NCI-H2107 (cell line): ENCODE measurements around the gene OLFM1.
"Not testable (repeated sequence)": the region's sequence is repeated elsewhere in the genome, so short reads cannot be mapped to it uniquely, and the experiment has no call there.

Experiments
- DNase-seq: peaks from one replicate; lab custom pipeline; 2025; lab: John Stamatoyannopoulos, UW

Gene OLFM1

DNA sequence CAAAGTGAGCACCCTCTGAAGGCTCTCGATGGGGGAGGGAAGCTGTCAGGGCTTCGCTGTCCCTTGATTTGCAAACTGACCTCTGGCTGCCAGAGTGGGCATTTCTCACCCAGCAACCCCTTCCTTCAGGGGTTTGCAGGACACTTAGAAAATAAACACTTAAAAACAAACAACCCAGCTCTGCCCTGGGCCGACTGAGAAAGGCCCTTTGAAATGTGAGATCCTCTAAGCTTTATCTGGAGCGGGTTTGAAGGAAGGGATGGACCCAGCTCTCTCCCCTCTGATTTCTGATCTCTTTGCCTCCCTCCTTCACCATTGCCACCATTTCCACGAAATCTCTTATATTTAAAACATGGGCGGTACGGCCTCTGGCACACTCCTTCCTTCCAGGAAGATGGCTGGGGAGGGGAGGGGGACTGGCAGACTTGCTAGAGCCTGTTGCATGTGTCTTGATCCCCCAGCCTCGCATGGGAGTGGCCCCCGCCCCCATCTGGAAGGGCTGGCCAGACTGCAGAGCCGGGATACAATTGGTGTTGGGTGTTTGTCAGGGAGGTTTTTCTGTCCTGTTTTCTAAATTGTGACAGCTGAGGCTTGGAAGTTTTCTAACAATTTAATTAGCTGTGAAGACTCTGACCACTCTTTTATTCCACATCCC lies 20.2 kb downstream of the OLFM1 start:
- no peak for DNase-seq

DNA sequence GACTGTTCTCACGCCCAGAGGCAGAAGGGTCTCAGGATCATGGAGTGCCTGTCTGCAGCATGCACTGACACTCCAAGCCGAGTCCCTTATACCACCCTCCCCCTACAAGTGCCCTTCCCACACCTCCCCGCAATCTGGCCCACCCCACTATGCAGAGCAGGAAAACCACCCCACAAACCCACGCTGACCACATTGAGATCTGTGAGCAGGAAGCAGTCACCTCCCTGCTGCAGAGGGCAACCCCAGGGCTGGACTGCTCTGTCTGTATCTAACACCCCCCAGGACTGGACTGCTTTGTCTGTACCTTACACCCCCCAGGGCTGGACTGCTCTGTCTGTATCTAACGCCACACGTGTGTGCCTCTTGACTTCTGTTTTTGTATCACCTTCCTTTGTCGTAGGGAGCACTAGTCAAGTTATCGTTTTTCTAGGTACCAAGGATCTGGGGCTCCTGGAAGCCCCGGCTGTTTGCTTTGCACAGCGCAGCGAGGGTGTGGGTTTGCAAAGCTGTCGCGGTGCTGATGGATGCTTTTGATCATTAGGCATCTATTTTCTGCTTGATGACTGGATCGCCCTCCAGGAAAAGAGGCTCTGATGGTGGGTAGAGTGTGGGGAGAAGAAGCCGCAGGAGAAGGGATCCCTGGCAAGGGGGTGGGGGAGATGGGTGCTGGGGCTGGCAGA lies 21.5 kb downstream of the OLFM1 start:
- DNase-seq: no peak

GRCh38 chr9:135109650-135110049 lies 22.2 kb downstream of the OLFM1 start:
- no peak for DNase-seq

DNA sequence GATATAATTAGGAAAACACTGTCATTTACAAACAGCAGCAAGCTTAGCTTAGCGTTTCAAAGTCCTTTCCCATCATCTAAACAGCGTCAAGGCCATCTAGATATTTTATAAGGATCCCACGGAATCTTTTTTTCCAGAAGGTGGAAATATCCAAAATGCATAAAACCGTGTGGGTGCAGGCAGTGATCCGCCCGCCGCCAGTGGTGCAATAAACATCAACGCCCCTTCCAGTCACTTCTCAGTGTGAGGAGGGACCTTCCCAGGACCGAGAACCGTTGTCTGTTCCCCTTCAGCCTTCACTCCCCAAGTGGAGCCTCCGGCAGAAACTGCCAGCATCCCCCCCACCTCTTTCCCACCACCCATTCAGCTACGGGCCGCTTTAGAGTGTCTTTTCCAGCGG lies 22.9 kb downstream of the OLFM1 start:
- no peak for DNase-seq

DNA sequence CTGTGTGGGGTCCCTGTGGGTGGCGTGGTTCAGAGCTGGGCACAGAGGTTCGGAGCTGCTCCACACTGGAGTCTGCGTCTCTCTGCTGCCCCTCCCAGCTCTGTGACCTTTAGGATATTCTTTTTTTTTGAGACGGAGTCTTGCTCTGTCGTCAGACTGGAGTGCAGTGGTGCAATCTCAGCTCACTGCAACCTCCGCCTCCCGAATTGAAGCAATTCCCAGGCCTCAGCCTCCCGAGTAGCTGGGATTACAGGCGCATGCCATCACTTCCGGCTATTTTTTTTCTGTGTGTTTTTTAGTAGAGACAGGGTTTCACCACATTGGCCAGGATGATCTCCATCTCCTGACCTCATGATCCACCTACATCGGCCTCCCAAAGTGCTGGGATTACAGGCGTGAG lies 24.1 kb downstream of the OLFM1 start:
- not testable (repeated sequence) for DNase-seq

DNA sequence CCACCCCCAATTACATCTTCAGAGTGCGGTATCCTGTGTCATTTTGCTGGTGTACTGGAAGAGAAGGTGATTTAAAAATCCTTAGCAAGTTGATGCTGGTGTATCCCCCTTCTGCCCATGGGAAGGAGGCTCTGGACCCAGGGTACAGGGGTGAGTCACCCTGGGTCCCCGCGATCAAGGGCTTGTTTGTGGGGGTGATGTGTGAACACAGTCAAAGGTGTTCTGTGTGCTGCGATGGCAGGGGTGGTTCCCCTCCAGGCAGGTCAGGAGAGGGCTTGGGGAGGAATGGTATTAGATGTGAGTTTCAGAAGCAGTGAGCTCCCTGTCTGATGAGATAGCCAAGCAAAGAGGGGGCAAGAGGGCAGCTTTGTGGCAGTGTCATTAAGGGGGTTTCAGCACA lies 28.9 kb downstream of the OLFM1 start:
- DNase-seq: no peak

- DNase-seq: no peak
These were observed 29.4 kb downstream of the OLFM1 start for GRCh38 chr9:135116881-135117280.

DNA sequence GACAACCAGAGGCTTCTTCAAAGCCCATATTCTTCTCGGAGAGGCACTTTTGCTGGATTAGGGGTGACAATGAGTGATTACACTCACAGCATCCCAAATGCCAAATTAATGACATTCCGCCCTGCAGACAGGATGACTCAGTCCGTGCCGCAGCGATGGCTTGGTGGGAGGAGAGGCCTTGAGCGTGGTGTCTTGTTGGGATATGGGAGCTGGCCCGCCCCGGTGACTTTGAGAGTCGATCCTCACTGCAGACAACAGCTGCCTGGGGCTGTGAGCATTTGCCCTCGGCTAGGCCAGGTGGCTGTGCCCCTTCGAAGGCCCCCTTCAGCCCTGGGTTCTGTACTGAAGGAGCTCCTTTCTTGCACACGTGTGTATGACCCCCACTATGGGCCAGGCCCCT lies 29.8 kb downstream of the OLFM1 start:
- no peak for DNase-seq

- DNase-seq: no peak
These were observed 32.1 kb downstream of the OLFM1 start for GRCh38 chr9:135119496-135120064.

GRCh38 chr9:135120249-135120648 lies 32.8 kb downstream of the OLFM1 start:
- no peak for DNase-seq

DNA sequence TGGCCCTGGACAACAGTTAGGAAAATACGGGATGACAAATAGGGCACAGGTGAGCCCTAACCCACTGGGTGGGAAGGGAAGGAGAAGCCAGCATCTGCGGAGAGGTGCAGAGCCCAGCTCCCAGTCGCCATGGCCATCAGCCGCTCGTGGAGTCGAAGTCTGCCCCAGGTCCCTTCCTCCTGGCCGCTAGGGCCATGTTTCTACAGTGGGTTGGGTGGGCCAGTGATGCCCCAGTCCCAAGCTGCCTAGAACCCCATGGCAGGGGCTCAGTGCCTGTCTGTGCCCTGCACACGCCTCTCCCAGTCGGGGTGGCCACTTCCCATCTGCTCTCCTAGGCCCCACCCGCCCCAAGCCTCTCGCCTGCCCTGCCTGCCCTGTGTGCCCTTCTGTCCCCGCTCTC lies 34.8 kb downstream of the OLFM1 start:
- DNase-seq: no peak

GRCh38 chr9:135123126-135123772 lies 35.8 kb downstream of the OLFM1 start:
- DNase-seq: no peak

GRCh38 chr9:135123773-135124134 lies 36.3 kb downstream of the OLFM1 start:
- DNase-seq: no peak

- no peak for DNase-seq
These were observed 39.2 kb downstream of the OLFM1 start for GRCh38 chr9:135126451-135127187.

DNA sequence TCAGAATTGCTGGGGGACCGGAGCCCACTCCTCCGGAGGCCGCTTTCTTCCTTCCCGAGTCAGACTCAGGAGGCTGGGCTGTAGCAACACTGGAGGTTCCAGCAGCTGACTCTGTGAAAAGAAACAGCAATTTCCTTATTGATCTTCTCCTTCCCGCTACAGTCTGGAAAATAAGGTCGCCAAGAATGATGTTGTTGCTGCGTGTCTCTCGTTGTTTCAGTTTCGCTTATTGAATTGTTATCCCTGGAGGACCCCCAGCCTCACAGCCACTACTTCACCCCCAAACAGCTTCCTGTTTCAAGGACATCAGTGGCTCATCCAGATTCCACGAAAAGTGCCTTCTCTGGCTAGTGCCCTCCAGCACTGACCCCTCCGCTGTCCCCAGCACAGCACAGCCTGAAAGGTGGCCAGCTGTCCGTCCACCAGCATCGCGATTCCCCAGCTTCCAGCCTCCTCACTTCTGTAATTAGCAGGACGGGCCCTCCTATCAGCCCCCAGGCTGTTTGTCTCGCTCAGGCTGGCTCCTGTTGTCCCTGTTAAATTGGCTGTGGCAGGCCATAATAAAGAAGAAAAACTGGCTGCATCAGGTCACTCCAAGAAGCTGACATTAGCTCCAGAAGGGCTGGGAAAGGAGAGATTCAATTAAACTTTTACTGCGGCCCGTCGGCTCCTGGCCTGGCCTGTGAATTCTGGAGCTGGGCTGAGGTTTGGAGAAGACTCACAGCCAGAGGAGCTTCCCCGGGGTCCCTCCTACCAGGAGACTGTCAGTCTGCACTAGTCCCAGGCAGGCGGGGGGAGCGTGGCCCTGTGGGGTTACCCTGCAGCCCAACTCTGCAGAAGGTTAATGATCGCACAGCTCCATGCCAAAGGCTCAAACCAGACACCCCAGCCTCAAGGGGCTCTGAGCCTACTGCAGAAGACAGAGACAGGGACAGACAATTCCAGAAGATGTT lies 40.5 kb downstream of the OLFM1 start:
- no peak for DNase-seq

GRCh38 chr9:135129137-135129695 lies 41.7 kb downstream of the OLFM1 start:
- DNase-seq: no peak

- no peak for DNase-seq
These were observed 42.9 kb downstream of the OLFM1 start for GRCh38 chr9:135130207-135130976.

GRCh38 chr9:135131488-135131887 lies 44.0 kb downstream of the OLFM1 start:
- DNase-seq: no peak

- DNase-seq: no peak
These were observed 44.5 kb downstream of the OLFM1 start for GRCh38 chr9:135132008-135132407.
